B cell (primary cell): Measurements from ENCODE around the gene SGCD. TPM values are rescaled to one million over a fixed set of nuclear protein-coding genes. Genes with fewer than 3 reads are reported as not detected.
"Not testable (repeated sequence)": the region's sequence is repeated elsewhere in the genome, so short reads cannot be mapped to it uniquely, and the experiment has no call there.

Experiments
- ATAC-seq: fragments of 200-7000 bp; cut with Tn5 transposase; one replicate; pipeline ENCODE4 v1.10.0; 2021; ENCODE audit warnings: low read depth, mild to moderate bottlenecking, moderate number of reproducible peaks, moderate library complexity
- CTCF ChIA-PET: fragments of 350-600 bp; sonication (Branson Sonifier 250); formaldehyde crosslinking; loops from one replicate; lab custom pipeline; 2021; ENCODE audit warnings: antibody characterized with exemption, inconsistent platforms; lab: Charles Lee
- POLR2A ChIA-PET: fragments of 350-600 bp; sonication (Branson Sonifier 250); formaldehyde crosslinking; loops from one replicate; lab custom pipeline; 2021; ENCODE audit warnings: antibody characterized with exemption; lab: Charles Lee
- DNase-seq: peaks from one replicate; pipeline ENCODE4 v3.0.0; 2013
- H2AFZ ChIP-seq: 2 replicates; pipeline ENCODE4 v1.6.1; 2012; ENCODE audit warnings: mild to moderate bottlenecking, low read depth, low read length; ENCODE audit not compliant: insufficient read depth, poor library complexity, severe bottlenecking
- H3K27ac ChIP-seq, 2 donors: 1 replicate in 1 of 2; 2 replicates in 1 of 2; pipeline ENCODE4 v1.5.1; 2012 to 2013; ENCODE audit warnings: low read length in 2 of 2, mild to moderate bottlenecking in 2 of 2, moderate library complexity in 1 of 2
- H3K27me3 ChIP-seq, 4 experiments: fragments of 200-600 bp in 1 of 4; sonication (generic) in 1 of 4; replicated peaks in 1 of 4; 1 replicate in 2 of 4; 2 replicates in 2 of 4; pipeline versions ENCODE4 v1.6.1 to v1.7.0; 2013 to 2016; ENCODE audit warnings: low read length in 3 of 4, mild to moderate bottlenecking in 2 of 4, mixed read lengths in 1 of 4, moderate library complexity in 1 of 4; ENCODE audit not compliant: insufficient read depth in 4 of 4, control insufficient read depth in 3 of 4; ENCODE audit errors: control extremely low read depth in 1 of 4
- H3K36me3 ChIP-seq, 2 experiments: replicated peaks in 1 of 2; 1 replicate in 1 of 2; 2 replicates in 1 of 2; pipeline versions ENCODE4 v1.6.1 to v1.7.1; 2013; ENCODE audit warnings: low read length in 1 of 2; ENCODE audit not compliant: insufficient read depth in 2 of 2, control insufficient read depth in 1 of 2; ENCODE audit errors: control extremely low read depth in 1 of 2, extremely low read depth in 1 of 2
- H3K4me1 ChIP-seq, 2 donors: fragments of 200-600 bp in 1 of 2; sonication (generic) in 1 of 2; 1 replicate in 1 of 2; 2 replicates in 1 of 2; pipeline versions ENCODE4 v1.5.1 to v1.6.1; 2013 to 2017; ENCODE audit warnings: low read length in 2 of 2; ENCODE audit not compliant: control insufficient read depth in 2 of 2, insufficient read depth in 2 of 2
- H3K4me2 ChIP-seq: replicated peaks from 2 replicates; pipeline ENCODE3; 2012; ENCODE audit warnings: mild to moderate bottlenecking, low read depth, low read length; ENCODE audit not compliant: poor library complexity, severe bottlenecking
- H3K4me3 ChIP-seq, 5 experiments: fragments of 200-600 bp in 1 of 5; sonication (generic) in 1 of 5; 1 replicate in 3 of 5; 2 replicates in 2 of 5; pipeline versions ENCODE4 v1.5.1 to v1.7.0; 2011 to 2016; ENCODE audit warnings: low read length in 4 of 5, mild to moderate bottlenecking in 4 of 5, low read depth in 2 of 5, control low read depth in 1 of 5, moderate library complexity in 1 of 5; ENCODE audit not compliant: insufficient read depth in 1 of 5; ENCODE audit errors: control extremely low read depth in 1 of 5, extremely low read depth in 1 of 5
- H3K79me2 ChIP-seq: fragments of 200-600 bp; sonication (generic); one replicate; pipeline ENCODE4 v1.6.0; 2016; ENCODE audit warnings: low read length; ENCODE audit not compliant: control insufficient read depth, insufficient read depth
- H3K9ac ChIP-seq: fragments of 200-600 bp; sonication (generic); 2 replicates; pipeline ENCODE4 v1.6.1; 2017; ENCODE audit warnings: mild to moderate bottlenecking, low read length, moderate library complexity
- H3K9me3 ChIP-seq, 3 donors: one replicate each; pipeline versions ENCODE4 v1.6.1 to v1.7.1; 2013; ENCODE audit warnings: low read length in 2 of 3; ENCODE audit not compliant: control insufficient read depth in 2 of 3, insufficient read depth in 1 of 3; ENCODE audit errors: control extremely low read depth in 1 of 3
- H4K20me1 ChIP-seq: 2 replicates; pipeline ENCODE4 v1.6.0; 2012; ENCODE audit warnings: mild to moderate bottlenecking, low read length; ENCODE audit not compliant: insufficient read depth, control insufficient read depth, poor library complexity, severe bottlenecking
- H3K27ac Mint-ChIP-seq: one replicate; pipeline ENCODE4 v1.8.0; 2021; ENCODE audit warnings: mixed read lengths
- H3K27me3 Mint-ChIP-seq: one replicate; pipeline ENCODE4 v1.8.0; 2021; ENCODE audit warnings: mixed read lengths
- H3K4me1 Mint-ChIP-seq: one replicate; pipeline ENCODE4 v1.8.0; 2021; ENCODE audit warnings: mixed read lengths
- H3K4me3 Mint-ChIP-seq: one replicate; pipeline ENCODE4 v1.8.0; 2021; ENCODE audit warnings: mixed read lengths
- H3K9me3 Mint-ChIP-seq: one replicate; pipeline ENCODE4 v1.8.0; 2022; ENCODE audit warnings: mixed read lengths; ENCODE audit not compliant: insufficient read depth
- CTCF ChIP-seq: fragments of 200-600 bp; IDR thresholded peaks from one replicate; pipeline ENCODE4 v1.8.0; 2022; ENCODE audit warnings: antibody characterized with exemption, mild to moderate bottlenecking
- EZH2 ChIP-seq: IDR thresholded peaks from 2 replicates; pipeline ENCODE4 v1.6.1; 2012; ENCODE audit warnings: borderline replicate concordance, low read depth, mild to moderate bottlenecking, moderate library complexity, low read length; ENCODE audit not compliant: insufficient read depth, poor library complexity, severe bottlenecking
- WGBS: methylation state at CpG from one replicate; pipeline ENCODE4 v1.1.5; 2013; ENCODE audit warnings: missing lambda C conversion rate; ENCODE audit not compliant: insufficient coverage; 5-methylcytosine and 5-hydroxymethylcytosine counted together
- intact Hi-C: fragments of 100-400 bp; cut with micrococcal nuclease; formaldehyde crosslinking; loops from one replicate; pipeline ENCODE4 v1.10.0; 2022
- polyA plus RNA-seq: library from polyadenylated mRNA; depleted of rRNA; stranded (reverse); fragments of >200 nt; gene quantifications from 2 replicates; pipeline ENCODE4 v1.2.3, GENCODE V29; 2012
- total RNA-seq, 2 donors: library from RNA; stranded (reverse); fragments of 120-200 nt in 1 of 2; gene quantifications; 1 replicate in 1 of 2; 2 replicates in 1 of 2; pipeline versions ENCODE4 v1.2.3 to v1.2.4, GENCODE V29; 2013 to 2022

The SGCD gene
- total and polyA plus RNA-seq, 2 donors (not counting 1 experiment from before 2014, with no cell fraction given) = not detected

DNA sequence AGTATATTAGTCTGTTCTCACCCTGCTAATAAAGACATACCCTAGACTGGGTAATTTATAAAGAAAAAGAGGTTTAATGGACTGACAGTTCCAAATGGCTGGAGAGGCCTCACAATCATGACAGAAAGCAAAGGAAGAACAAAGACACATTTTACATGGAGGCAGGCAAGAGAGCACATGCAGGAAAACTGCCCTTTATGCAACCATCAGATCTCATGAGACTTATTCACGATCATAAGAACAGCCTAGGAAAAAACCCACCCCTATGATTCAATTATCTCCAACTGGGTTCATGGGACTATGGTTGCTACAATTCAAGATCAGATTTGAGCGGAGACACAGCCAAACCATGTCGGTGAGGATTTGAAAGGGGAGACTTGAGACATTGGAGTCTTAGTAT lies 270.3 kb downstream of the SGCD start:
- CTCF ChIA-PET = no interaction called here
- no peak overlapping the region for H2AFZ ChIP-seq

GRCh38 chr5:156598964-156599363 lies 272.0 kb downstream of the SGCD start:
- ChIA-PET POLR2A (no interaction called here), CTCF (no interaction called here)
- H3K9ac ChIP-seq = no peak overlapping the region
- H4K20me1 ChIP-seq = no peaks in the 10 kb centered on the region
- H3K79me2 ChIP-seq = no peaks in the 10 kb centered on the region
- no peak overlapping the region for H3K4me3 ChIP-seq
- no peak overlapping the region for H3K4me2 ChIP-seq
- peaks cover 0 to 8% (median 6%) of the 10 kb centered on the region in 3 donors for H3K9me3 ChIP-seq
- Mint-ChIP-seq H3K4me1 (no peaks in the 10 kb centered on the region), H3K9me3 (peaks cover 11% of the 10 kb centered on the region), H3K27me3 (no peaks in the 10 kb centered on the region), H3K4me3 (no peak overlapping the region), H3K27ac (no peak overlapping the region)
- intact Hi-C loops = no loop called here
- H3K27me3 ChIP-seq = no peaks in the 10 kb centered on the region
- H2AFZ ChIP-seq = no peak overlapping the region
- H3K36me3 ChIP-seq = no peaks in the 10 kb centered on the region
- H3K27ac ChIP-seq = no peak overlapping the region
- WGBS = 80% methylated on average over 1 of the region's 2 CpGs
- ATAC-seq (no peak), DNase-seq (no peak)
- H3K4me1 ChIP-seq = no peaks in the 10 kb centered on the region
- TF ChIP-seq CTCF (no peak), EZH2 (no peak)

More for the DNA sequence above, 270.3 kb downstream of the SGCD start:
- no peaks in the 10 kb centered on the region for H3K4me1 ChIP-seq
- ATAC-seq (no peak), DNase-seq (no peak)
- Mint-ChIP-seq H3K9me3 (peaks cover 9% of the 10 kb centered on the region), H3K4me3 (no peak overlapping the region), H3K27ac (no peak overlapping the region), H3K4me1 (no peaks in the 10 kb centered on the region), H3K27me3 (no peaks in the 10 kb centered on the region)
- no peak for TF ChIP-seq CTCF
- no peak for TF ChIP-seq EZH2
- no peaks in the 10 kb centered on the region for H4K20me1 ChIP-seq
- POLR2A ChIA-PET = no interaction called here
- H3K79me2 ChIP-seq = no peaks in the 10 kb centered on the region
- H3K4me2 ChIP-seq = no peak overlapping the region
- WGBS = 80% methylated on average over 1 of the region's 3 CpGs
- H3K9ac ChIP-seq = no peak overlapping the region
- peaks cover 0 to 6% (median 2%) of the 10 kb centered on the region in 3 donors for H3K9me3 ChIP-seq
- intact Hi-C loops = no loop called here
- H3K4me3 ChIP-seq = no peak overlapping the region
- H3K27me3 ChIP-seq = no peaks in the 10 kb centered on the region
- no peaks in the 10 kb centered on the region for H3K36me3 ChIP-seq
- no peak overlapping the region for H3K27ac ChIP-seq

DNA sequence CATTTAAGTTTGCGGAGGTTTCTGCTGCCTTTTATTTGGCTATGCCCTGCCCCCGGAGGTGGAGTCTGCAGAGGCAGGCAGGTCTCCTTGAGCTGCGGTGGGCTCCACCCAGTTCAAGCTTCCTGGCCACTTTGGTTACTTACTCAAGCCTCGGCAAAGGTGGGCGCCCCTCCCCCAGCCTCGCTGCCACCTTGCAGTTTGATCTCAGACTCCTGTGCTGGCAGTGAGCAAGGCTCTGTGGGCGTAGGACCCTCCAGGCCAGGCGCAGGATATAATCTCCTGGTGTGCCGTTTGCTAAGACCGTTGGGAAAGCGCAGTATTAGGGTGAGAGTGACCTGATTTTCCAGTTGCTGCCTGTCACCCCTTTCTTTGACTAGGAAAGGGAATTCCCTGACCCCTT lies 283.6 kb downstream of the SGCD start:
- ATAC-seq, H3K27me3 ChIP-seq, H3K9ac ChIP-seq, DNase-seq, H3K4me3 ChIP-seq, intact Hi-C loops, H3K36me3 ChIP-seq, H3K9me3 Mint-ChIP-seq, H2AFZ ChIP-seq, CTCF ChIA-PET, H3K4me1 ChIP-seq, H3K79me2 ChIP-seq, H3K4me3 Mint-ChIP-seq, H3K27ac Mint-ChIP-seq, H4K20me1 ChIP-seq, H3K27me3 Mint-ChIP-seq, POLR2A ChIA-PET, H3K27ac ChIP-seq, H3K4me1 Mint-ChIP-seq, H3K4me2 ChIP-seq: not testable (repeated sequence)
- 81% methylated on average over 11 of the region's 11 CpGs for WGBS
- H3K9me3 ChIP-seq = peaks cover 0 to 15% (median 13%) of the 10 kb centered on the region in 3 donors
